H9 (cell line): ENCODE data around the gene NTF3. TPM values are rescaled to one million over a fixed set of nuclear protein-coding genes. Genes with fewer than 3 reads are reported as not detected.
A peak's percentile ranks its signal among the peaks of the same experiment; 100 is the strongest.

ENCODE experiments used
- DNase-seq: peaks from one replicate; pipeline ENCODE4 v3.0.0-alpha.2; 2017
- H2AFZ ChIP-seq: one replicate; pipeline ENCODE4 v1.6.1; 2013; ENCODE audit warnings: mild to moderate bottlenecking, low read length, control low read depth, moderate library complexity
- H2AK5ac ChIP-seq: 2 replicates; pipeline ENCODE4 v1.6.1; 2013; ENCODE audit warnings: low read length, control low read depth, mixed read lengths; ENCODE audit not compliant: insufficient read length
- H2BK120ac ChIP-seq: one replicate; pipeline ENCODE4 v1.6.1; 2013; ENCODE audit warnings: low read depth, mild to moderate bottlenecking, low read length, control low read depth, inconsistent platforms; ENCODE audit not compliant: poor library complexity, severe bottlenecking
- H2BK12ac ChIP-seq: 2 replicates; pipeline ENCODE4 v1.6.1; 2013; ENCODE audit warnings: low read length, control low read depth, mixed read lengths, low read depth; ENCODE audit not compliant: insufficient read length
- H2BK15ac ChIP-seq: 2 replicates; pipeline ENCODE4 v1.6.1; 2013; ENCODE audit warnings: low read depth, low read length, control low read depth
- H2BK20ac ChIP-seq: one replicate; pipeline ENCODE4 v1.6.1; 2013; ENCODE audit warnings: low read depth, mild to moderate bottlenecking, low read length, control low read depth, inconsistent platforms; ENCODE audit not compliant: poor library complexity, severe bottlenecking
- H2BK5ac ChIP-seq: 2 replicates; pipeline ENCODE4 v1.6.1; 2013; ENCODE audit warnings: low read length, control low read depth, mixed read lengths; ENCODE audit not compliant: insufficient read length
- H3K14ac ChIP-seq: 2 replicates; pipeline ENCODE4 v1.6.1; 2013; ENCODE audit warnings: low read length, control low read depth; ENCODE audit not compliant: insufficient read depth
- H3K18ac ChIP-seq: 2 replicates; pipeline ENCODE4 v1.6.1; 2013; ENCODE audit warnings: low read depth, mild to moderate bottlenecking, mixed read lengths, low read length, control low read depth; ENCODE audit not compliant: insufficient read length
- H3K23ac ChIP-seq: 2 replicates; pipeline ENCODE4 v1.6.1; 2013; ENCODE audit warnings: low read length, control low read depth, mixed read lengths, low read depth; ENCODE audit not compliant: insufficient read length
- H3K23me2 ChIP-seq: 2 replicates; pipeline ENCODE4 v1.6.1; 2013; ENCODE audit warnings: low read depth, mild to moderate bottlenecking, mixed read lengths, low read length, control low read depth; ENCODE audit not compliant: insufficient read length, poor library complexity, severe bottlenecking
- H3K27ac ChIP-seq: 2 replicates; pipeline ENCODE4 v1.5.1; 2013; ENCODE audit warnings: low read length, control low read depth, mixed read lengths, low read depth; ENCODE audit not compliant: insufficient read length
- H3K27me3 ChIP-seq: 2 replicates; pipeline ENCODE4 v1.6.1; 2013; ENCODE audit warnings: low read length, control low read depth, inconsistent platforms; ENCODE audit not compliant: insufficient read depth
- H3K4ac ChIP-seq: 2 replicates; pipeline ENCODE4 v1.6.1; 2013; ENCODE audit warnings: low read depth, mild to moderate bottlenecking, control low read depth, inconsistent platforms, low read length, moderate library complexity
- H3K4me1 ChIP-seq: 2 replicates; pipeline ENCODE4 v1.6.1; 2013; ENCODE audit warnings: low read length, control low read depth, inconsistent platforms; ENCODE audit not compliant: insufficient read depth
- H3K4me2 ChIP-seq: 2 replicates; pipeline ENCODE4 v1.6.1; 2013; ENCODE audit warnings: low read length, control low read depth, mixed read lengths; ENCODE audit not compliant: insufficient read length, insufficient read depth
- H3K56ac ChIP-seq: 2 replicates; pipeline ENCODE4 v1.6.1; 2013; ENCODE audit warnings: low read depth, mild to moderate bottlenecking, mixed read lengths, low read length, control low read depth; ENCODE audit not compliant: insufficient read length
- H3K79me1 ChIP-seq: 2 replicates; pipeline ENCODE4 v1.6.1; 2013; ENCODE audit warnings: low read depth, mild to moderate bottlenecking, moderate library complexity, low read length, control low read depth, inconsistent platforms; ENCODE audit not compliant: insufficient read depth, poor library complexity, severe bottlenecking
- H3K79me2 ChIP-seq: 2 replicates; pipeline ENCODE4 v1.6.1; 2013; ENCODE audit warnings: low read length, control low read depth, inconsistent platforms; ENCODE audit not compliant: insufficient read depth
- H3K9ac ChIP-seq: 2 replicates; pipeline ENCODE4 v1.6.1; 2013; ENCODE audit warnings: low read length, control low read depth, mixed read lengths; ENCODE audit not compliant: insufficient read length; ENCODE audit errors: extremely low read depth
- H3K9me3 ChIP-seq: one replicate; pipeline ENCODE4 v1.6.1; 2013; ENCODE audit warnings: low read depth, low read length, inconsistent platforms; ENCODE audit not compliant: control insufficient read depth
- H3T11ph ChIP-seq: one replicate; pipeline ENCODE4 v1.6.1; 2013; ENCODE audit warnings: mild to moderate bottlenecking, low read length, control low read depth, inconsistent platforms
- H4K20me1 ChIP-seq: one replicate; pipeline ENCODE4 v1.6.1; 2013; ENCODE audit not compliant: control insufficient read depth, insufficient read length, insufficient read depth
- H4K5ac ChIP-seq: 2 replicates; pipeline ENCODE4 v1.6.1; 2013; ENCODE audit warnings: low read depth, mild to moderate bottlenecking, mixed read lengths, low read length, control low read depth; ENCODE audit not compliant: insufficient read length
- H4K8ac ChIP-seq: replicated peaks from 2 replicates; pipeline ENCODE4 v1.6.1; 2013; ENCODE audit warnings: low read length, control low read depth, mixed read lengths, low read depth; ENCODE audit not compliant: insufficient read length
- H4K91ac ChIP-seq: 2 replicates; pipeline ENCODE4 v1.6.1; 2013; ENCODE audit warnings: low read depth, mild to moderate bottlenecking, moderate library complexity, mixed read lengths, low read length, control low read depth; ENCODE audit not compliant: insufficient read length
- H3K27ac Mint-ChIP-seq, 3 experiments: 2 replicates in 2 of 3; 3 replicates in 1 of 3; pipeline ENCODE4 v1.8.0; 2020 to 2021; ENCODE audit warnings: mixed read lengths in 3 of 3, mild to moderate bottlenecking in 1 of 3, moderate library complexity in 1 of 3
- H3K27me3 Mint-ChIP-seq: 2 replicates; pipeline ENCODE4 v1.8.0; 2021; ENCODE audit warnings: low read depth, mild to moderate bottlenecking, moderate library complexity, mixed read lengths
- H3K36me3 Mint-ChIP-seq, 3 experiments: 2 replicates in 2 of 3; 3 replicates in 1 of 3; pipeline ENCODE4 v1.8.0; 2020 to 2021; ENCODE audit warnings: low read depth in 3 of 3, mixed read lengths in 3 of 3; ENCODE audit not compliant: insufficient read depth in 1 of 3
- H3K4me1 Mint-ChIP-seq, 2 experiments: 2 replicates each; pipeline ENCODE4 v1.8.0; 2020; ENCODE audit warnings: mixed read lengths in 2 of 2
- H3K4me3 Mint-ChIP-seq, 2 experiments: 2 replicates in 1 of 2; 3 replicates in 1 of 2; pipeline ENCODE4 v1.8.0; 2020 to 2021; ENCODE audit warnings: mild to moderate bottlenecking in 2 of 2, mixed read lengths in 2 of 2, moderate library complexity in 1 of 2
- H3K9me3 Mint-ChIP-seq, 2 experiments: 2 replicates in 1 of 2; 3 replicates in 1 of 2; pipeline ENCODE4 v1.8.0; 2020; ENCODE audit warnings: mild to moderate bottlenecking in 2 of 2, mixed read lengths in 2 of 2, moderate library complexity in 1 of 2
- WGBS: extraction: QIAGEN DNeasy Blood & Tissue Kit; methylation state at CpG from one replicate; pipeline ENCODE4 v1.1.7; 2013; ENCODE audit warnings: missing lambda C conversion rate, low lambda C conversion rate, mixed read lengths; ENCODE audit not compliant: insufficient read length; ENCODE audit errors: extremely low coverage; 5-methylcytosine and 5-hydroxymethylcytosine counted together
- total RNA-seq: library from RNA; stranded (reverse); gene quantifications from 2 replicates; pipeline ENCODE4 v1.2.1, GENCODE V29; 2021
- TF ChIP-seq, protein P1 (sequence below): fragments of 200-600 bp; sonication (generic); conservative IDR thresholded peaks from 3 replicates; pipeline ENCODE4 v1.8.0; 2021; ENCODE audit warnings: antibody characterized with exemption, mild to moderate bottlenecking

The NTF3 gene
- total RNA-seq, 1 experiment from 2014 or later = 0.48 TPM

DNA sequence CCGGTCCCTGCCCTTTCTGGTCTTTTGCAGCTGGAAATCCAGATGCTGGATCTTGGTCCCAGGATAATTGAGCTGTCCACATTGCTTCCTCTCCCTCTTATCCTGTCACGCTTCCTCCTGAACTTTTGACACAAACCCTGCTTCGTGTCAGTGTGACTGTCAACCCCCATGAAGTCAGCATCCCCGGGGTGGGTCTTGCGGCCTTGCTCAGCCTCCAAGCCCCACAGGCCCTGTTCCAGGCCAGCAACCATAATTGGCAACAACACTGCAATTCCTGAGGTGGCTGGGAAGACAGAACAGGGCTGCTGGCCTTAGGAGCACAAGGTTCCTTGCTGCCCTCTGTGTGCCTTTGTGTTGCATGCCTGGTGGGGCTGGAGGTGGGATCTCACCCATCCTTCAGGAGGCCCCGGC lies 74.9 kb downstream of the NTF3 start:
- no peaks in the 10 kb centered on the region for H3K9me3 ChIP-seq
- H4K8ac ChIP-seq = no peak overlapping the region
- H3T11ph ChIP-seq = no peak overlapping the region
- H3K56ac ChIP-seq = no peak overlapping the region
- TF ChIP-seq, protein P1, sequence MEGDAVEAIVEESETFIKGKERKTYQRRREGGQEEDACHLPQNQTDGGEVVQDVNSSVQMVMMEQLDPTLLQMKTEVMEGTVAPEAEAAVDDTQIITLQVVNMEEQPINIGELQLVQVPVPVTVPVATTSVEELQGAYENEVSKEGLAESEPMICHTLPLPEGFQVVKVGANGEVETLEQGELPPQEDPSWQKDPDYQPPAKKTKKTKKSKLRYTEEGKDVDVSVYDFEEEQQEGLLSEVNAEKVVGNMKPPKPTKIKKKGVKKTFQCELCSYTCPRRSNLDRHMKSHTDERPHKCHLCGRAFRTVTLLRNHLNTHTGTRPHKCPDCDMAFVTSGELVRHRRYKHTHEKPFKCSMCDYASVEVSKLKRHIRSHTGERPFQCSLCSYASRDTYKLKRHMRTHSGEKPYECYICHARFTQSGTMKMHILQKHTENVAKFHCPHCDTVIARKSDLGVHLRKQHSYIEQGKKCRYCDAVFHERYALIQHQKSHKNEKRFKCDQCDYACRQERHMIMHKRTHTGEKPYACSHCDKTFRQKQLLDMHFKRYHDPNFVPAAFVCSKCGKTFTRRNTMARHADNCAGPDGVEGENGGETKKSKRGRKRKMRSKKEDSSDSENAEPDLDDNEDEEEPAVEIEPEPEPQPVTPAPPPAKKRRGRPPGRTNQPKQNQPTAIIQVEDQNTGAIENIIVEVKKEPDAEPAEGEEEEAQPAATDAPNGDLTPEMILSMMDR = no peak
- Mint-ChIP-seq H3K36me3 (no peaks in the 10 kb centered on the region), H3K27me3 (peaks cover 13% of the 10 kb centered on the region), H3K4me3 (no peak overlapping the region), H3K27ac (peak overlapping the region in 1 of 3 experiments; percentile 87; a peak in 1 of 7 replicates), H3K4me1 (peaks cover 4 to 14% of the 10 kb centered on the region in 2 experiments), H3K9me3 (no peaks in the 10 kb centered on the region; a peak in 1 of 5 replicates)
- H3K9ac ChIP-seq = no peak overlapping the region
- H4K20me1 ChIP-seq = no peaks in the 10 kb centered on the region
- no peak overlapping the region for H3K4ac ChIP-seq
- H2BK12ac ChIP-seq = no peak overlapping the region
- H4K91ac ChIP-seq = no peak overlapping the region
- H2AFZ ChIP-seq = no peak overlapping the region
- no peak overlapping the region for H4K5ac ChIP-seq
- no peak overlapping the region for H3K18ac ChIP-seq
- WGBS = no CpG with 5 or more reads among the region's 6 CpGs
- no peaks in the 10 kb centered on the region for H3K79me2 ChIP-seq
- H2AK5ac ChIP-seq = no peak overlapping the region
- no peak overlapping the region for H2BK5ac ChIP-seq
- H3K23me2 ChIP-seq = no peaks in the 10 kb centered on the region
- H2BK120ac ChIP-seq = no peak overlapping the region
- no peak overlapping the region for H3K23ac ChIP-seq
- no peak overlapping the region for H3K27ac ChIP-seq
- H3K79me1 ChIP-seq = no peaks in the 10 kb centered on the region
- no peaks in the 10 kb centered on the region; the same call in 1 of the 2 replicates for H3K27me3 ChIP-seq
- H2BK15ac ChIP-seq = no peak overlapping the region
- no peak overlapping the region for H2BK20ac ChIP-seq
- no peak overlapping the region for H3K14ac ChIP-seq
- no peak overlapping the region for H3K4me2 ChIP-seq
- DNase-seq = no peak
- H3K4me1 ChIP-seq = no peaks in the 10 kb centered on the region
